Smooth muscle cell (in vitro differentiated cells): ENCODE results near the gene SAA4. TPM values are rescaled to one million over a fixed set of nuclear protein-coding genes. Genes with fewer than 3 reads are reported as not detected.
"Not testable (repeated sequence)": the region's sequence is repeated elsewhere in the genome, so short reads cannot be mapped to it uniquely, and the experiment has no call there.

Source experiments
- DNase-seq: peaks from one replicate; lab custom pipeline; 2025; ENCODE audit not compliant: unreplicated experiment; lab: John Stamatoyannopoulos, UW
- H2AFZ ChIP-seq: fragments of 200-600 bp; sonication (generic); 2 replicates; pipeline ENCODE4 v1.6.0; 2016; ENCODE audit warnings: antibody characterized with exemption, low read depth, mild to moderate bottlenecking
- H3F3A ChIP-seq: fragments of 200-600 bp; sonication (generic); 2 replicates; pipeline ENCODE4 v1.6.0; 2017; ENCODE audit warnings: antibody characterized with exemption, low read depth
- H3K27ac ChIP-seq: fragments of 200-600 bp; sonication (generic); 2 replicates; pipeline ENCODE4 v1.5.1; 2016; ENCODE audit warnings: low read depth, mild to moderate bottlenecking
- H3K27me3 ChIP-seq: fragments of 200-600 bp; sonication (generic); 2 replicates; pipeline ENCODE4 v1.6.1; 2016; ENCODE audit warnings: low read depth, mild to moderate bottlenecking
- H3K36me3 ChIP-seq: fragments of 200-600 bp; sonication (generic); 2 replicates; pipeline ENCODE4 v1.5.1; 2016; ENCODE audit warnings: low read depth
- H3K4me1 ChIP-seq: fragments of 200-600 bp; sonication (generic); 2 replicates; pipeline ENCODE4 v1.5.1; 2016; ENCODE audit warnings: low read depth
- H3K4me2 ChIP-seq: fragments of 200-600 bp; sonication (generic); 2 replicates; pipeline ENCODE4 v1.6.0; 2016; ENCODE audit warnings: mild to moderate bottlenecking
- H3K4me3 ChIP-seq: fragments of 200-600 bp; sonication (generic); 2 replicates; pipeline ENCODE4 v1.5.1; 2016; ENCODE audit warnings: mild to moderate bottlenecking
- H3K79me2 ChIP-seq: fragments of 200-600 bp; sonication (generic); 2 replicates; pipeline ENCODE4 v1.6.0; 2016; ENCODE audit warnings: low read depth, mild to moderate bottlenecking
- H3K9ac ChIP-seq: fragments of 200-600 bp; sonication (generic); 2 replicates; pipeline ENCODE4 v1.6.0; 2016; ENCODE audit warnings: low read depth
- H3K9me3 ChIP-seq: fragments of 200-600 bp; sonication (generic); replicated peaks from 2 replicates; pipeline ENCODE4 v1.5.1; 2016; ENCODE audit warnings: low read depth
- H4K20me1 ChIP-seq: fragments of 200-600 bp; sonication (generic); 2 replicates; pipeline ENCODE4 v1.6.0; 2016; ENCODE audit warnings: low read depth
- whole genome bisulfite sequencing: methylation state at CpG from one replicate; pipeline ENCODE4 v1.1.7; 2016; ENCODE audit warnings: low lambda C conversion rate; 5-methylcytosine and 5-hydroxymethylcytosine counted together
- polyA plus RNA-seq: library from polyadenylated mRNA; unstranded; fragments of >200 nt; fragmentation: Nextera tagmentation; extraction: Ambion mirVana; gene quantifications from 2 replicates; pipeline ENCODE4 v1.2.1, GENCODE V29; 2016
- total RNA-seq: library from RNA; depleted of rRNA; stranded (reverse); fragments of >200 nt; gene quantifications from 2 replicates; pipeline ENCODE4 v1.2.3, GENCODE V29; 2014
- TF ChIP-seq, protein P1 (sequence below): fragments of 200-600 bp; sonication (generic); IDR thresholded peaks from 2 replicates; pipeline ENCODE4 v1.5.1; 2017; ENCODE audit warnings: borderline replicate concordance, mild to moderate bottlenecking, antibody characterized with exemption; ENCODE audit not compliant: insufficient read depth, poor library complexity, severe bottlenecking

The SAA4 gene
- total and polyA plus RNA-seq, 2 experiments from 2014 or later, result not detected

DNA sequence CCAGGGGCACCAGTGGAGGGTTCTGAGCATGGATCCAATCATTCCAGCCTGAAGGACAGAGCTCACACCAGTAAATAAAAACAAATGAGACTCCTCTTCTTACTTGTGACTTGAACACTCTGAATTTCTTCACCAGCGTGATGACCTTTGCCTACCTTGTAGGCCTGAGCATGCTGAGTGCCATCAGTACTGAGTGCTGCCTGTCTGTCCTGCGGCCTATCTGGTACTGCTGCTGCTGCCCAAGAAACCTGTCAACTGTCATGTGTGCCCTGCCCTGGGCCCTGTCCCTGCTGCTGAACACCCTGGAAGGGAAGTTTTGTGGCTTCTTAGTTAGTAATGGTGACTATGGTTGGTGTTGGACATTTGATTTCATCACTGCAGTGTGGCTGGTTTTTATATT is 40.1 kb downstream of the SAA4 start:
- H3K27me3 ChIP-seq, result peaks cover 15% of the 10 kb centered on the region
- H3K9me3 ChIP-seq, result no peaks in the 10 kb centered on the region

DNA sequence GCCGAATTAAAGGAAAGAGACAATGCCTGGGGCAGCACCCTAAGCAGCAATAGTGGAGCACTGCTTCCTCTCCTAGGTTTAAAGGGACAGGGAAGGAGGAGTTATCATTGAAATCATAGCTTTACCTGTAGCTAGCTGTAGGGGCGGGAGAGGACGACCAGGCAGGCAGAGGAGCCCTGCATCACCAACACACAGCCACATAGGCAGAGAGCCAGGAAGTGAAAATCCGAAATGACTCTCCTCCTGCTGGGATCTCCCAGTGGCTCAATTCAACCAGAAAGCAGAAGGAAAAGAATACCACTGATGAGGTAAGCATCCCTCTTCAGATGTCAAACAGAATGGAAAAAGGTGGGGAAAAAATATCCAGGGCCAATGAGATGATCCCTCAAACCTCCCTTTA is 43.6 kb downstream of the SAA4 start:
- Histone ChIP-seq H3F3A (no peaks in the 10 kb centered on the region), H3K79me2 (no peaks in the 10 kb centered on the region), H3K27me3 (peaks cover 15% of the 10 kb centered on the region), H3K4me3 (no peak overlapping the region), H3K4me2 (no peak overlapping the region), H3K36me3 (no peaks in the 10 kb centered on the region), H3K4me1 (no peaks in the 10 kb centered on the region), H2AFZ (no peak overlapping the region), H3K27ac (no peak overlapping the region), H3K9ac (no peak overlapping the region), H4K20me1 (no peaks in the 10 kb centered on the region), H3K9me3 (no peaks in the 10 kb centered on the region)
- WGBS, result 42% methylated on average over 4 of the region's 4 CpGs
- TF ChIP-seq, protein P1, sequence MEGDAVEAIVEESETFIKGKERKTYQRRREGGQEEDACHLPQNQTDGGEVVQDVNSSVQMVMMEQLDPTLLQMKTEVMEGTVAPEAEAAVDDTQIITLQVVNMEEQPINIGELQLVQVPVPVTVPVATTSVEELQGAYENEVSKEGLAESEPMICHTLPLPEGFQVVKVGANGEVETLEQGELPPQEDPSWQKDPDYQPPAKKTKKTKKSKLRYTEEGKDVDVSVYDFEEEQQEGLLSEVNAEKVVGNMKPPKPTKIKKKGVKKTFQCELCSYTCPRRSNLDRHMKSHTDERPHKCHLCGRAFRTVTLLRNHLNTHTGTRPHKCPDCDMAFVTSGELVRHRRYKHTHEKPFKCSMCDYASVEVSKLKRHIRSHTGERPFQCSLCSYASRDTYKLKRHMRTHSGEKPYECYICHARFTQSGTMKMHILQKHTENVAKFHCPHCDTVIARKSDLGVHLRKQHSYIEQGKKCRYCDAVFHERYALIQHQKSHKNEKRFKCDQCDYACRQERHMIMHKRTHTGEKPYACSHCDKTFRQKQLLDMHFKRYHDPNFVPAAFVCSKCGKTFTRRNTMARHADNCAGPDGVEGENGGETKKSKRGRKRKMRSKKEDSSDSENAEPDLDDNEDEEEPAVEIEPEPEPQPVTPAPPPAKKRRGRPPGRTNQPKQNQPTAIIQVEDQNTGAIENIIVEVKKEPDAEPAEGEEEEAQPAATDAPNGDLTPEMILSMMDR, result no peak
- DNase-seq, result no peak

More for the DNA sequence above, 40.1 kb downstream of the SAA4 start:
- Histone ChIP-seq H4K20me1 (no peaks in the 10 kb centered on the region), H3K79me2 (no peaks in the 10 kb centered on the region), H3K4me2 (no peak overlapping the region), H3F3A (no peaks in the 10 kb centered on the region), H3K36me3 (no peaks in the 10 kb centered on the region), H3K4me1 (no peaks in the 10 kb centered on the region), H2AFZ (no peak overlapping the region), H3K9ac (no peak overlapping the region), H3K4me3 (no peak overlapping the region), H3K27ac (no peak overlapping the region)
- TF ChIP-seq, protein P1, result no peak
- DNase-seq, result no peak
- WGBS, result 89% methylated on average over 2 of the region's 2 CpGs

DNA sequence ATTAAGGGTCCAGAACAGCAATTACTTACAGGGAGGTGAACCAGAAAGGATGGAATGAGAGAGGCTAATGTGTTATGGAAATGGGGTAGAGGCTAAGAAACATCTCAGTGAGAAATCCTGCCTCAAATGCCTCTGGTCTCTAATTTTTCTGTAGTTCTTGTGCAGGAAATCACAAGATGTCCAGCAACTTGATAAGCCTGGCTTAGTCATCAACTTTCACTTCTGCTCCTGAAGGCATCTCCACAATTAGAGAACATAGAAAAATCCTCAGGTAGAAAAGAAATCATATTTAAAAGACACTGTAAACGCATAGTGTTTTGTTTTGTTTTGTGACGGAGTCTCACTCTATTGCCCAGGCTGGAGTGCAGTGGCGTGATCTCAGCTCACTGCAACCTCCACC is 45.2 kb downstream of the SAA4 start:
- no peak overlapping the region for H3K4me2 ChIP-seq

DNA sequence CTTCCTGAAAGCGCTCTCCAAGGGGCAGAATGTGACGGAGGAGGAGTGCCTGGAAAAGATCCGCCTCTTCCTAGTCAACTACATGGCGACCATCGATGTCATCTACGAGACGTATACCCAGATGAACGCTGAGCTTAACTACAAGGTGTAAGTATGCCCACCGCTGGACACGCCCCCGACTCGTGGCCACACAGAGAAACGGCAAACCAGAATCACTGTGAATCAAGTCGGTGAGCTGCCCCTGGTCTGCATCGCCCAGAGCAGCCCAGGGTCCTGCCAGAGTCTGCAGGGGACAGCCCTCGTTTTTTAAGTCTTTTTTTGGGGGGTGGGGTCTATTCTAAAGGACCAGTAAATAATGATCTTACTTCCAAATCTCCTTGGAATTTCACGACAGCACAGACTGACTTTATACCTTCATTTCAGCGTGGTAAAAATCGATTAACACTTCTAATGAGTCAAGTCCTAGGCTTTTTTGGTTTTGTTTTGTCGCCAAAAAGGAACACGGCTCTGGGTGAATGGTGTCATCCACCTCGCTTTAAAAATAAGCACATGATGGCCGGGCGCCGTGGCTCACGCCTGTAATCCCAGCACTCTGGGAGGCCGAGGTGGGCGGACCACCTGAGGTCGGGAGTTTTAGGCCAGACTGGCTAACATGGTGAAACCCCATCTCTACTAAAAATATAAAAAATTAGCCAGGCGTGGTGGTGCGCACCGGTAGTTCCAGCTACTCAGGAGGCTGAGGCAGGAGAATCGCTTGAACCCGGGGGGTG is 46.9 kb downstream of the SAA4 start:
- 92% methylated on average over 34 of the region's 34 CpGs for WGBS
- H3K4me3 ChIP-seq, H3K27ac ChIP-seq, H3K79me2 ChIP-seq, H4K20me1 ChIP-seq, H3F3A ChIP-seq, H3K4me1 ChIP-seq, H3K4me2 ChIP-seq, DNase-seq, H2AFZ ChIP-seq, H3K36me3 ChIP-seq, H3K9me3 ChIP-seq, H3K9ac ChIP-seq: not testable (repeated sequence)
- peaks cover 23% of the 10 kb centered on the region for H3K27me3 ChIP-seq

More for the DNA sequence above, 45.2 kb downstream of the SAA4 start:
- H3K4me3 ChIP-seq, result no peak overlapping the region
- H3K9ac ChIP-seq, result no peak overlapping the region
- H3K27me3 ChIP-seq, result peaks cover 20% of the 10 kb centered on the region
- no peak overlapping the region for H3K27ac ChIP-seq
- no peaks in the 10 kb centered on the region for H3K4me1 ChIP-seq
- TF ChIP-seq, protein P1, result no peak
- H3F3A ChIP-seq, result no peaks in the 10 kb centered on the region
- H3K79me2 ChIP-seq, result no peaks in the 10 kb centered on the region
- H3K36me3 ChIP-seq, result no peaks in the 10 kb centered on the region
- H3K9me3 ChIP-seq, result no peaks in the 10 kb centered on the region
- WGBS, result 94% methylated on average over 3 of the region's 3 CpGs
- no peaks in the 10 kb centered on the region for H4K20me1 ChIP-seq
- no peak for DNase-seq
- no peak overlapping the region for H2AFZ ChIP-seq
